ENCODE data around the gene TDRD6.

GRCh38 chr6:46684771-46685170 lies 2.9 kb upstream of the TDRD6 start:
- TF ChIP-seq SP1 (IDR thresholded peaks at IDR 0.05) (no peak), FOXA1 (IDR thresholded peaks at IDR 0.05) (no peak), ZNF384 (IDR thresholded peaks at IDR 0.05) (no peak)

All from HEK293T (cell line).